HG03196 (cell line): ENCODE data around the gene CD300C.
"Not testable (repeated sequence)": the region's sequence is repeated elsewhere in the genome, so short reads cannot be mapped to it uniquely, and the experiment has no call there.

Experiments
- ATAC-seq: cut with Tn5 transposase; IDR thresholded peaks from one replicate; pipeline ENCODE4 v1.9.1; 2021; ENCODE audit not compliant: unreplicated experiment

The CD300C gene

GRCh38 chr17:74545843-74546230, at the start of gene CD300C:
TSS of gene CD300C (minus strand) at chr17:74546115. CDS start at chr17:74545782, 333 bp downstream.
- no peak for ATAC-seq

DNA sequence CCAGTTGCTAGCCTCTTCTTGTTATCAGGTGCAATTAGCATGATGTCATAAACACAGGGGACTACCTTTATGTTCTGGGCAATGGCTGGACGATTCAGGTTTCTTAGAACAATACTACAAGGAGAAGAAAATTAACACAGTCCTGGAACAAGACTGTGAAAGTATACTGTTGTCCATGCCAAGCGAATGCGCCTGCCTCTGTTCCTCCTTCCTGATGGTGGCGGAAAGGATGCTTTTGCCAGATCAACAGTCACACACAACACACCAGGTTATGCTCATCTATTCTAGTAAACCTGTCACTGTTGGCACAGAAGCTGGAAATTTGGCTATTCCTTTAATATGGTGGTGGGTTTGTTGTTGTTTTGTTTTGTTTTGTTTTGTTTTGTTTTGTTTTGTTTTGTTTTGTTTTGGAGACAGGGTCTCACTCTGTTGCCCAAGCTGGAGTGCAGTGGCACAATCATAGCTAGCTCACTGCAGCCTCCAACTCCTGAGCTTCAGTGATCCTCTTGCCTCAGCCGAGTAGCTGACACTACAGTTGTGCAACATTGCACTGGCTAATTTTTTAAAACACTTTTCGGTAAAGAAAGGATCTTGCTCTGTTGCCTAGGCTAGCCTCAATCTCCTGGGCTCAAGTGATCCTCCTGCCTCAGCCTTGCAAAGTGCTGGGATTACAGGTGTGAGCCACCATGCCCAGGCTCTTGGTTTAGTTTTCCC, 49.3 kb upstream of the CD300C start:
- ATAC-seq: no peak

DNA sequence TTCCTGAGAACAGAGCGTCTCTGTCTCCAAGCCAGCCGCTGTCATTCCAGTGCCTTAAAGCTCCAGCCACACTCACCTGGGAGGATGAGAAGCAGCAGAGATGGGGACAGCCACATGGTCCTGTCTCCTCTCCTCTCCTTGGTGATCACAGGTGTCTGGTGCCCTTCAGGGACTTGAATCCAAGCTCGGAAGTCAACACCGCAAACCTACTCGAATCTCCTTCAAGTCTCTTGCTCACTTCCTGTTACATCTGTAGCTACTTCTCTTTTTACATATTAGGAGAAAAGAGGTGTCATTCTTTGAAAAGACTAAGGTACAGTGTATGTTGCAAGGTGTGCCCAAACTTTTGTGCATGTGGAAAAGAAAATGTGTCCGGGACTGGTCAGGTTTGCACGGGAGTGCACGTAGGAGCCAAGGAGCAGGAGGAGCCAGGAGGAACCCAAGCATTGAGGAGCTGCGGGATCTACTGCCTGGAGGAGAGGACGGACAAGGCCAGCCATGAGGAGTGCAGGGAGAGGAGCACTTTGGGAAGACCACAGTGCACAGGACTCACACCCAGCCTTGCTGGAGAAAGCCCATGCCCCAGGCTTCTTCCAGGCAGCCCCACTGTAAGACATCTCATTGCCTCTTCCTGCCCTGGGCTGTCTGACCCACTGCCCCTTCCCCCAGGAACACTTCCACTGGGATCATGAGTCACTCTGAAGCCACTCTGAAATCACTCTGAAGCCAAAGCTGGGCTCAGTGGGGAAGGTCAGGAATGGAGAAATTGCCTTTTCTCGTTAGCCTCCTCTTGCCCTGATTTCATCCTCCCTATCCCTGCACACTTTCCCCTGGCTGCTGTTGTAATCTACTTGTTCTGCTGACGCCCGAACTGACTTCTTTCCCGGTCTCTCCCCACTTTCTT, 46.4 kb upstream of the CD300C start, which contains the start of gene CD300LD:
Gene CD300LD, minus strand, starts transcription at position 197 of the 904 bp plus-strand sequence. Its CDS starts 81 bp downstream, at position 116.
- ATAC-seq: no peak

GRCh38 chr17:74591503-74591902, 45.6 kb upstream of the CD300C start:
- ATAC-seq: no peak

DNA sequence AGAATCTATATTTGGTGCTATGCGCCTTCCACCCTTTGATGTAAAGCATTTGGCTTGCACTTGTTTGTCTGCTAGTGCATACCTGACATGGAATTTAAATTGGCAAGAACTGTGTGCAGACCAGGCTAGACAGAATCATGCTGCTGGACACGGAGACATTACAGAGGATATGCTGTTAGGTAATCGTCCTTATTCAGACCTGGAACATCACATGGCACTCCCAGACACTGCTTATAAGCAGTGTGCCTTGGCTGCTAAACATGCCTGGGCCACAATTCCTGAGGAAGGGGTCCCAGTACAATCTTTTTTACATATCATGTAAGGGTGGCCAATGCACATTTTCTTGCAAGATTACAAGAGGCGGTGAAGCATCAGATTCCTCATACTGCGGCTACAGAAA, 39.8 kb upstream of the CD300C start:
- no peak for ATAC-seq

- ATAC-seq: no peak
Measured at GRCh38 chr17:74584292-74585060, 38.6 kb upstream of the CD300C start.

GRCh38 chr17:74582633-74583032, 36.7 kb upstream of the CD300C start:
- no peak for ATAC-seq

- ATAC-seq: no peak
Measured at GRCh38 chr17:74579900-74580299, 34.0 kb upstream of the CD300C start.

- ATAC-seq: no peak
Measured at GRCh38 chr17:74578979-74579378, 33.1 kb upstream of the CD300C start.

DNA sequence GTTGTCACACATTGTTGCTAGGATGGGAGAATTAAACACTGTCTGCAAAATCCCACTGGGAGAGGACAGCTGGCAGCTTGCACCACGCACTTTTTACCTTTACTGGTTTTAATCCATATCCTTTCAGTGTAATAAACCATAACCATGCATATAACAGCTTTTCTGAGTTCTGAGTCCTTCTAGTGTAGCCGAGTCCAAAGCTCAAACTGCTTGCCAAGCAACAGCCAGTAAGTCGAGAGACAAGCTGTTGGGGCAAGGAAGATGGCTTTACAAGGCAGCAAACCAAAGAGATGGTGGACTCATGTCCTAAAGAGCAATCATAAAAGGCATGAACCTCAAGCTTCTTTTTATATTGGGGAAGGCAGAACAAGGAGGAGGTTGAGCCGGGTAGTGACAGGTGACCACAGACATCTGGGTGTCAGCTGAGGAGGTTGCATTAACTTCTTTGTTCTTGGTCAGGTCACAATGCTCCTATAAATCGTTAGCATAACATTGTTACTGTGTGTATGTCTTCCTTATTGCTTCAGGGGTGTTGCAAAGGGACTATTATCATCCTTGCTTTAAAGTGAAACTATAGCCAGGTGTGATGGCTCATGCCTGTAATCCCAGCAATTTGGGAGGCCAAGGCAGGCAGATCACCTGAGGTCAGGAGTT, 28.7 kb upstream of the CD300C start:
- no peak for ATAC-seq

DNA sequence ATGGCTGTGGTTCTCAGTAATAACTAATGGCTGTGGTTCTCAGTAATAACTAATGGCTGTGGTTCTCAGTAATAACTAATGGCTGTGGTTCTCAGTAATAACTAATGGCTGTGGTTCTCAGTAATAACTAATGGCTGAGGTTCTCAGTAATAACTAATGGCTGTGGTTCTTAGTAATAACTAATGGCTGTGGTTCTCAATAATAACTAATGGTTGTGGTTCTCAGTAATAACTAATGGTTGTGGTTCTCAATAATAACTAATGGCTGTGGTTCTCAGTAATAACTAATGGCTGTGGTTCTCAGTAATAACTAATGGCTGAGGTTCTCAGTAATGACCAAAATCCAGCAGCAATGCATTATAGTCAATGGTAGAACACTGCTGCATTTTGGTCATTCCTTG, 27.7 kb upstream of the CD300C start:
- ATAC-seq: not testable (repeated sequence)

DNA sequence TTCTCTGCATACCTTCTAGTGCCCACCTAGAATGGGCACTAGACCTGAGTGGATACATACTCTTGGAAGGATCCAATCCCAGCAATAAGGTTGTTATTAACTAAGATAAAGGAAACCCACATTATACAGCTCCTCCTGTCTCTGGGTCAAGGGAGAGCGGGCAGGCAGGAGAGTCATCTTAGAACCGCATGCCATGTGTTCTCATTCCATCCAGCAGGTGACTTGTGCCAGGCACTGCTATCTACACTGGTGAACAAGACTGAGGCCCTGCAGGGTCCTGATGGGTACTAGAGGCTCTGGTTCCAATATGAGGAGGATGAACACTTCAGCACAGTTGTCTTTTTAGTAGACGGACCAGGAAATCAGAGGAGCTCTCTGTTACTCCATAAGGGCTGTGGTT, 27.3 kb upstream of the CD300C start:
- ATAC-seq: no peak

GRCh38 chr17:74571621-74572270, 25.8 kb upstream of the CD300C start:
- ATAC-seq: no peak

DNA sequence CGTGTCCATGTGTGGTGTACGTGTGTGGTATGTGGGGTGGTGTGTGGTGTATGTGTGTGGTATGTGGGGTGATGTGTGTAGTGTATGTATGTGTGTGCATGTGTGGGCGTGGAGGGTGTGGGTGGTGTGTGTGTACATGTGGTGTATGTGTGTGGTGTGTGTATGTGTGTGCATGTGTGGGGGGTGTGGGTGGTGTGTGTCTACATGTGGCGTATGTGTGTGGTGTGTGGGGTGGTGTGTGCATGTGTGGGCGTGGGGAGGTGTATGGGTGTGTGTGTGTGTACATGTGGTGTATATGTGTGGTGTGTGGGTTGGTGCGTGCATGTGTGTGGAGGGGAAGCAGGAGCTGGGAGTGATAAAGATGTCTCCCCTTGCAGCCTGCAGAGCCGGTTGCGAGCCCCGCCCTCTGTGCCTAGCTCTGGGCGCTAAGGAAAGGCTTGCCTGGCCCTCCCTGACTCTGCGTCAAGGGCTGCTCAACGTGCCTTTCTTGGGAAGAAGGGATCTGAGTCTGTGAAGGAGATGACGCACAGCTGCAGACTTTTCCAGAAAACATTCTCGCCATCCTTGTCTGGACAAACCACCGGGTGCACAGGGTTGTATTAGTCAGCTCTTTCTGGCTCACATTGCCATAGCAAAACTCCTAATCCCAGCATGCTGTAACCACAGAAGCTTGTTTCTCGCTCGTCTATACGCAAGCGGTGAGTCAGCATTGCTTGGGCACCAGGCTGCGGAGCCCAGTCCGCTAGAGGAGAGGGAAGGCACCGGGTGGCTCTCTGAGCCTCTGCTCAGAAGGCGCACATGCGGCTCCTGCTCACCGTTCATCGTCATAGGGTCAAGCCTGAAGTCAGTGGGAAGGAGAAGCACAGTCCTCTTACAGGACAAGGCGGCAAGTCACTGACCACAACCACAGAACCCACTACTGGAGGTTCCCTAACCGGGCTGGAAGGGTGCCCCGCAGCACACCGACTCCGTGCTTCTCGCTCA, 23.4 kb upstream of the CD300C start:
- no peak for ATAC-seq

GRCh38 chr17:74568106-74568873, 22.4 kb upstream of the CD300C start:
- ATAC-seq: no peak

DNA sequence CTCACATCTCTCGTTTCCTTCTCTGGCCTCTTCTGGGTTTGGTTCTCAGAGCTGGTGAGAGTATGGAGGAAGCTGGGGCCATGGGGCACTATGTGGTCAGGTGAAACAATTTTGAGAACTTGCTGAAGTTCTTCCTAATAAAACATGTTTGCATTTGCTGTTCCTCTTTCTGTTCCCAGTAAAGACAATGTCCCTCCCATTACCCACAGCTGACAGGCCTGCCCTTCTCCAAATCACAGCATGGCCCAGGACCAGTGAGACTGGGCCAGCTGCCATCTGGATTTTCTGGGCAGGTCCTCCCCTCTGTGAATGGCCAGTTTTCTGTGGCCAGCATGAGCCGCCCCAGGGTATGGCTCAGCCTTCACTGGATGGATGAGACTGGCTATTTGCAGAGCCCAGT, 21.5 kb upstream of the CD300C start, which contains the start of gene CD300H:
Gene CD300H, minus strand, starts transcription at position 113 of the 400 bp plus-strand sequence.
- no peak for ATAC-seq

DNA sequence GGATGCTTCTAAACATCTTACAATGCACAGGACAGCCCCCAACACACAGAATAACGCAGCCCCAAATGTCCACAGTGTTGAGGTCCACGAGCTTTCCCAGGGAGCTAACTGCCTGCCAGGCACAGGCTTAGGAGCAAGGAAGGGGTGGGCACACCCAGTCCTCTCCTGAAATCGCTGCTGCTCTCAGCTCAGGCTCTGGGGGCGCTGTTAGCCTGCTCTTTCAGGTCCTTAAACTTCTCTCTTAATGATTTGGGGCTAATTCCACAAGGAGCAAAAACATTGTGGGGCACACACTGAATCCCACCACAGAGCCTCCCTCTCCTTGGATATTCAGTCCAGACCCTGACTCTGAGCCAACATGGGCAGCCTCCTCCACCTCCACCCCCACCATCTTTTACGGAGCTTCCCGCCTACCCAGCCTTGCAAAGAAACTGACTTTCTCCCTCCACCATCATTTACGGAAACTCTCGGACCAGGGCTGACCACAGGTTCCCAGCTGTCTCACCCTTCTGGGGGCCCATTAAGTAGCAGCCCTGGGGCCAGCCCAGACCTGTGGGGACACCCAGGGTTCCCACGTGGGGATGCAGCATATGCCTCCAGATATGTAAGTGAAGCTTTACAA, 20.3 kb upstream of the CD300C start:
- ATAC-seq: no peak

DNA sequence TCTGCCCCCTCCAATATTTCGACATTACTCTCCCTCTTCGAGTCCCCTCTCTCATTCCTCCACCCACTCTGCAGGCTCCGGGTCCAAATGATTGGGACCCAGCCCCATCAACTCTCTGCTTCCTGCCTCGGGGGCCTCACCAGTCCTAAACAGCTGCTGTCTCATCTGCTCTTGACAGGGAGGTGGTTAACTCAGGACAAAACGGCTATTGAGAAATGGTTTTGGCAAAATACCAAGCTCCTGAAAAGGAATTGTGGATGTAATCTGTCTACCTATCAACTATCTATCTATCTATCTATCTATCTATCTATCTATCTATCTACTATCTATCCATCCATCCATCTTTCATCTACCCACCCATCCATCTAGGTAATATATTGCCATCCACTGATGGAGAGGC, 19.2 kb upstream of the CD300C start:
- no peak for ATAC-seq
